GM19351 (cell line): ENCODE results near the gene TRIM2.
A peak's percentile ranks its signal among the peaks of the same experiment; 100 is the strongest.
"Not testable (repeated sequence)": the region's sequence is repeated elsewhere in the genome, so short reads cannot be mapped to it uniquely, and the experiment has no call there.

Experiments
- ATAC-seq: cut with Tn5 transposase; IDR thresholded peaks from one replicate; pipeline ENCODE4 v1.9.1; 2021; ENCODE audit warnings: mild to moderate bottlenecking, moderate library complexity; ENCODE audit not compliant: unreplicated experiment

Gene TRIM2

GRCh38 chr4:153204247-153204671 is at the start of gene TRIM2:
Gene TRIM2 (plus strand): TSS chr4:153204443. CDS start chr4:153204531, 88 bp downstream.
- ATAC-seq = no peak

GRCh38 chr4:153155686-153156085 is 48.6 kb upstream of the TRIM2 start:
- no peak for ATAC-seq

GRCh38 chr4:153156263-153156662 is 48.0 kb upstream of the TRIM2 start:
- no peak for ATAC-seq

GRCh38 chr4:153156721-153157120 is 47.5 kb upstream of the TRIM2 start:
- ATAC-seq = no peak

GRCh38 chr4:153159016-153159415 is 45.2 kb upstream of the TRIM2 start:
- ATAC-seq = no peak

GRCh38 chr4:153159728-153160221 is 44.5 kb upstream of the TRIM2 start:
- ATAC-seq = peak; percentile 46

- no peak for ATAC-seq
These were observed 43.4 kb upstream of the TRIM2 start for GRCh38 chr4:153160821-153161220.

GRCh38 chr4:153161226-153161963 is 42.8 kb upstream of the TRIM2 start:
- no peak for ATAC-seq

- ATAC-seq = not testable (repeated sequence)
These were observed 39.0 kb upstream of the TRIM2 start for GRCh38 chr4:153165236-153165635.

- no peak for ATAC-seq
These were observed 37.3 kb upstream of the TRIM2 start for GRCh38 chr4:153166716-153167501.

- ATAC-seq = no peak
These were observed 34.5 kb upstream of the TRIM2 start for GRCh38 chr4:153169776-153170175.

- ATAC-seq = no peak
These were observed 33.8 kb upstream of the TRIM2 start for GRCh38 chr4:153170407-153170806.

GRCh38 chr4:153174821-153175567 is 29.2 kb upstream of the TRIM2 start:
- ATAC-seq = no peak

- ATAC-seq = no peak
These were observed 27.3 kb upstream of the TRIM2 start for GRCh38 chr4:153176938-153177337.

GRCh38 chr4:153177841-153178240 is 26.4 kb upstream of the TRIM2 start:
- no peak for ATAC-seq

- ATAC-seq = no peak
These were observed 25.1 kb upstream of the TRIM2 start for GRCh38 chr4:153179100-153179499.

- ATAC-seq = no peak
These were observed 22.9 kb upstream of the TRIM2 start for GRCh38 chr4:153181293-153181692.

- ATAC-seq = no peak
These were observed 22.5 kb upstream of the TRIM2 start for GRCh38 chr4:153181700-153182099.

GRCh38 chr4:153183146-153183545 is 21.1 kb upstream of the TRIM2 start:
- ATAC-seq = no peak

GRCh38 chr4:153185331-153185852 is 18.9 kb upstream of the TRIM2 start:
- ATAC-seq = no peak
